Measurements from ENCODE around the gene ACTG1.

ACTG1 gene

GRCh38 chr17:81483085-81483861 is 29.3 kb downstream of the ACTG1 start:
- H3K36me3 Mint-ChIP-seq: no peaks in the 10 kb centered on the region
- H3K4me3 Mint-ChIP-seq: peak overlapping the region; percentile 28
- H3K4me1 Mint-ChIP-seq: peaks cover 19% of the 10 kb centered on the region
- H3K27me3 Mint-ChIP-seq: peaks cover 58% of the 10 kb centered on the region
- no peak overlapping the region for H3K27ac Mint-ChIP-seq
- no peak for DNase-seq
- CTCF ChIA-PET: interaction anchor here (1.1 to 2.8 kb wide), 6 partner anchors 16 to 341 kb away, joined by 3 to 26 read pairs (median 6); partner anchors contain the start of gene SLC38A10
- no peaks in the 10 kb centered on the region for H3K9me3 Mint-ChIP-seq

GRCh38 chr17:81482673-81483072 is 29.9 kb downstream of the ACTG1 start:
- CTCF ChIA-PET: interaction anchor here (1.1 to 2.8 kb wide), 3 partner anchors 81 to 340 kb away, joined by 3 to 10 read pairs (median 3); no protein-coding TSS in a partner anchor
- Mint-ChIP-seq H3K27ac (no peak overlapping the region), H3K27me3 (peaks cover 64% of the 10 kb centered on the region), H3K9me3 (no peaks in the 10 kb centered on the region), H3K4me1 (peaks cover 19% of the 10 kb centered on the region), H3K36me3 (no peaks in the 10 kb centered on the region), H3K4me3 (peak overlapping the region; percentile 28)
- no peak for DNase-seq

GRCh38 chr17:81481815-81482505 is 30.6 kb downstream of the ACTG1 start:
- no peak for DNase-seq
- Mint-ChIP-seq H3K36me3 (no peaks in the 10 kb centered on the region), H3K27ac (no peak overlapping the region), H3K4me3 (peak overlapping the region; percentile 53), H3K4me1 (peaks cover 16% of the 10 kb centered on the region), H3K9me3 (no peaks in the 10 kb centered on the region), H3K27me3 (peaks cover 60% of the 10 kb centered on the region)
- CTCF ChIA-PET: no interaction called here

GRCh38 chr17:81481073-81481799 is 31.4 kb downstream of the ACTG1 start:
- Mint-ChIP-seq H3K9me3 (no peaks in the 10 kb centered on the region), H3K4me1 (peaks cover 13% of the 10 kb centered on the region), H3K27ac (no peak overlapping the region), H3K4me3 (peak overlapping the region; percentile 53), H3K36me3 (no peaks in the 10 kb centered on the region), H3K27me3 (peaks cover 63% of the 10 kb centered on the region)
- peak; percentile 76 for DNase-seq
- CTCF ChIA-PET: no interaction called here

DNA sequence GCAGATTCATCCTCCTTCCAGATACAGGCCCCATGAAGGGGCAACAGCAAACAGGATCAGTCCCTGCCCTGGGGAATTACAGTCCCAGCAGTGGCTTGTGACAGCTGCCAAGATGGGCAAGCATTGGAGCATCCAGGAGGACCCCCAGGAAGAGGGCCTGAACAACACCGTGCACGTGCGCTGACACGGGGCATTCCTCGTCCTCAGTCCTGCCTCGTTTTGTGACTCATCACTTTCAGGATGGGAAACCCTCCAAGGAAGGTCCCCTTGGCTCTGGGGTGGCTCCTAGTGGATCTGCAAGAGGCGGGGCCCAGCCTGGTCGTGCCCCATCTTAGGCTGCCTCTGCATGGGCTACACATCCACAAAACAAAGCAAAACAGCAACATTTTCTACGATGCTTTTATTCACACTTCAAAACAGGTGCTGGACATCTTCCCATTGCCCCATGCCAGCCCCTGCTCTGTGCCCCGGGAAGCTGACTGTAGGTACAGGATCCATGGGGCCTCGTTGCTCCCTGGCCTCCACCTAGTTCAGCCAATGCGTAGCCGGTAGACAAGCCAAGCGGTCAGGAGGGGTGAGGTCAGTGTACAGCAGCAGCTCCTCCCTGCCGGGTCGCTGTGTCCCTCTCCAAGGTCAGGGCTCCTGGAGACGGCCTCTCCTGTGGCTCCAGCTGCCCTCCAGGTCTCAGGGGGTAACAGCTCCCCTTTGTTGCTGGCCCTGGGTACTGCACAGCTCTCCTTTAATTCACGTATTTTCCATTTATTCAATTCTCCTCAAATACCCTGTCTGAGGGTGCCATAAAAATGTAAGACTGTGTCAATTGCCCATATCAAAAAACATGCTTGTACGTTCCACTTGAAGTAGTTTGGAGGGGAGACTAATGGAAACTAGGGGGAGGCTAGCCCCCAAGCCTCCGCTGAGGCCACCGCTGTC is 32.2 kb downstream of the ACTG1 start:
- H3K27me3 Mint-ChIP-seq: peaks cover 71% of the 10 kb centered on the region

DNA sequence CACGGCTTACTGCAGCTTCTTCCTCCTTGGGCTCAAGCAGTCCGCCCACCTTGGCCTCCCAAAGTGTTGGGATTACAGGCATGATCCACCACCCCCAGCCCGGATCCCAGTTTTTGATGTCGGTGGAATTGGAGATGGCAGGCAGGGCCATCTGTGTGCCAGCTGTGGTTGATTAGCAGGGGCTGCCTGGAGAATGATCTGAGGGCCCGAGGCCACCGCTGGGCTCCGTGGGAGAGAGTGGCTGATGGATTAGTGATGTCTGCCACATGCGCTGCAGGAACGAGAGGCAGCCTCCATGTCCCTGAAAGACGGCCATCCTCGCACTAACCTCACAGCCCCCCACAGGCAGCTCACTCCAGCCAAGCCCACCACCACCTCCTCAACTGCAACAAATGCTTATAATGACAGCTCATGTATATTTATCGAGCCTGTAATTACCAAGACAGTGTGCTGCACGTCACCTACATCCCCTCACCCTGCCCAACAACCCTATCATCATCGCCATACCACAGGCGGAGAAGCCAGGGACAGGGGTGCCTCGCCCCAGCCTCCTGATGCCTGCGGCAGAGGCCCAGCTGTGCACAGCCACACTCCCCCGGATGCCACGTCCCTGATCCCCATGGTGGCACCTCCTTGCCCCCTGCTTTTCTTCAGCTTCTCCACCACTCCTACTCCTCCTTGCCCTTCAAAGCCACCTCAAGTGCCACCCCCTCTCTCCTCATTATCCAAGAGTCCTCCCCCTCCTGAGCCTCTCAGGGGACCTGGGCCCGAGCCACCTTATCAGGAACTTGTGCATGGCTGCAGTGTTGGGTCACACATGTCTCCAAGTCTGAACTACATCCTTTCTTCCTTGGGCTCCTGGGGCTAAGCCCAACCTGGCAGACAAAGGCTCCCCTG is 33.2 kb downstream of the ACTG1 start:
- Mint-ChIP-seq H3K9me3 (no peaks in the 10 kb centered on the region), H3K27ac (no peak overlapping the region), H3K4me3 (no peak overlapping the region), H3K36me3 (no peaks in the 10 kb centered on the region), H3K27me3 (peaks cover 71% of the 10 kb centered on the region), H3K4me1 (peaks cover 9% of the 10 kb centered on the region)
- DNase-seq: no peak
- CTCF ChIA-PET: no interaction called here

More for the DNA sequence above, 32.2 kb downstream of the ACTG1 start:
- Mint-ChIP-seq H3K27ac (no peak overlapping the region), H3K36me3 (no peaks in the 10 kb centered on the region), H3K4me1 (peaks cover 9% of the 10 kb centered on the region), H3K4me3 (peak overlapping the region; percentile 12), H3K9me3 (no peaks in the 10 kb centered on the region)
- DNase-seq: no peak
- CTCF ChIA-PET: no interaction called here

GRCh38 chr17:81478119-81478518 is 34.5 kb downstream of the ACTG1 start:
- CTCF ChIA-PET: no interaction called here
- no peak overlapping the region for H3K4me3 Mint-ChIP-seq
- no peak for DNase-seq
- no peaks in the 10 kb centered on the region for H3K36me3 Mint-ChIP-seq
- no peaks in the 10 kb centered on the region for H3K9me3 Mint-ChIP-seq
- peaks cover 9% of the 10 kb centered on the region for H3K4me1 Mint-ChIP-seq
- peaks cover 63% of the 10 kb centered on the region for H3K27me3 Mint-ChIP-seq
- no peak overlapping the region for H3K27ac Mint-ChIP-seq

DNA sequence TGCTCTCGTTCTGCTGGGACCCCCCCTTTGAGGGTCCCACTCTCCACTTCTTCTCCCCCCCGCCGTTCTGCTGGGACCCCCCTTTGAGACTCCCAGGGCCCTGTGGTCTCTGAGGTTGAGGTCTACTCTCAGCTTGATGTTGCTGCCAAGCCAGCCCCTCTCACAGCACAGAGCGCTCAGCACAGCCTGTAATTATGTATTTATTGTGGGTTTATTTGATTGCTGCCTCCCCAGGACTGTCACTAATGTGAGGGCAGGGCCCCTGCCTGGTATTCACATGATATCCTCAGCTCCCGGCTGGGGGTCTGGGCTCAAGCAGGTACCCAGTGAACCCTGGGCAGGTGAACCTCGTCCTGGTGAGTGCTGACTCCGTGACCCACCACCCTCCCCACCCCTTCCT is 35.4 kb downstream of the ACTG1 start:
- no peak for DNase-seq
- CTCF ChIA-PET: no interaction called here
- Mint-ChIP-seq H3K9me3 (no peaks in the 10 kb centered on the region), H3K27me3 (peaks cover 53% of the 10 kb centered on the region), H3K4me3 (no peak overlapping the region), H3K36me3 (no peaks in the 10 kb centered on the region), H3K27ac (no peak overlapping the region), H3K4me1 (peaks cover 6% of the 10 kb centered on the region)

- peaks cover under 1% of the 10 kb centered on the region for H3K4me1 Mint-ChIP-seq
- peaks cover 48% of the 10 kb centered on the region for H3K27me3 Mint-ChIP-seq
- no peak for DNase-seq
- CTCF ChIA-PET: no interaction called here
- H3K27ac Mint-ChIP-seq: no peak overlapping the region
- H3K9me3 Mint-ChIP-seq: no peaks in the 10 kb centered on the region
- H3K36me3 Mint-ChIP-seq: no peaks in the 10 kb centered on the region
- no peak overlapping the region for H3K4me3 Mint-ChIP-seq
These were observed 36.0 kb downstream of the ACTG1 start for GRCh38 chr17:81476635-81477034.

DNA sequence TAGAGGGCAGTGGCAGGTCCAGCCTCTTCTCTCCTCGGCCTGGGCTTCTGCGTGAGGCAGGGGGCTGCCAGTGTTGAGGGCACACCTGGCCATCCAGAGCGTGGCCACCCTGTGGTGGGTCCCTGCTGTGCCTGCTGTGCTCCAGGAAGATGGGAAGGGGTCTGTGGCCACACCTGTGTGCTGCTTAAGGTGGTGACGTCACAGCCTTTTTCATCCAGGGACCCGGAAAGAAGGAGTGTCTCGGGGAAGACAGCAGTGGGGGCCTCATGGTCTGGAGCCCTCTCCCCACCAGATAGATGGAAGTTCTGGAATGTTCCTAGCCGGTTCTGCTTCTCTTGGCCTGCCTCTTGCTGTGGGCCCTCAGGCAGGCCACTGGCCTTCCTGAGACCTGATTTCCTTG is 36.5 kb downstream of the ACTG1 start:
- no peaks in the 10 kb centered on the region for H3K9me3 Mint-ChIP-seq
- peaks cover 46% of the 10 kb centered on the region for H3K27me3 Mint-ChIP-seq
- H3K36me3 Mint-ChIP-seq: no peaks in the 10 kb centered on the region
- H3K27ac Mint-ChIP-seq: no peak overlapping the region
- CTCF ChIA-PET: no interaction called here
- no peaks in the 10 kb centered on the region for H3K4me1 Mint-ChIP-seq
- H3K4me3 Mint-ChIP-seq: no peak overlapping the region
- no peak for DNase-seq

- Mint-ChIP-seq H3K4me1 (no peaks in the 10 kb centered on the region), H3K27ac (no peak overlapping the region), H3K36me3 (no peaks in the 10 kb centered on the region), H3K4me3 (no peak overlapping the region), H3K27me3 (peaks cover 35% of the 10 kb centered on the region), H3K9me3 (no peaks in the 10 kb centered on the region)
- no peak for DNase-seq
- CTCF ChIA-PET: no interaction called here
These were observed 37.6 kb downstream of the ACTG1 start for GRCh38 chr17:81474958-81475357.

DNA sequence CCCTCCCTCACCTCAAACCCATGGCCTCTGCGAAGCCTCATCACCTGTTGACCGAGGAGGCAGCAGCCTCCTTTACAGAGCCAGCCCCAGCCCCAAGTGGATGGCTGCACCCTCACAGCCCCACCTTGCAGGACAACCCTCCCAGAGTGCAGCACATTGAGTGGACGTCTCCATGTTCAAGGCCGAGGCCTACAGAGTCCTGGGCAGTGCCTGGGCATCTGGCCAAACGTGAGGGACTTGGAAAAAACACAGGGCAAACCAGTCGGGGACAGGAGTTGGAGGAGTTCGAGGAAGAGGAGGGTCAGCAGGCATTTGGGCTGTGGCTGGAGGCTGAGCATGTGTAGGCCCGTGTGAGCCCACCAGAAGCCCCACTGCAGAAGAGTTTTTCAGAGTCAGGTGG is 39.6 kb downstream of the ACTG1 start:
- no peaks in the 10 kb centered on the region for H3K9me3 Mint-ChIP-seq
- H3K27ac Mint-ChIP-seq: no peak overlapping the region
- no peaks in the 10 kb centered on the region for H3K4me1 Mint-ChIP-seq
- H3K27me3 Mint-ChIP-seq: peaks cover 20% of the 10 kb centered on the region
- no peak overlapping the region for H3K4me3 Mint-ChIP-seq
- CTCF ChIA-PET: no interaction called here
- DNase-seq: no peak
- H3K36me3 Mint-ChIP-seq: no peaks in the 10 kb centered on the region

GRCh38 chr17:81471818-81472456 is 40.7 kb downstream of the ACTG1 start:
- peaks cover 15% of the 10 kb centered on the region for H3K27me3 Mint-ChIP-seq
- no peaks in the 10 kb centered on the region for H3K36me3 Mint-ChIP-seq
- no peaks in the 10 kb centered on the region for H3K4me1 Mint-ChIP-seq
- DNase-seq: peak; percentile 47
- H3K9me3 Mint-ChIP-seq: no peaks in the 10 kb centered on the region
- CTCF ChIA-PET: no interaction called here
- H3K27ac Mint-ChIP-seq: no peak overlapping the region
- H3K4me3 Mint-ChIP-seq: no peak overlapping the region
